Measurements from ENCODE around the gene GFRA3. TPM values are rescaled to one million over a fixed set of nuclear protein-coding genes. Genes with fewer than 3 reads are reported as not detected.

The GFRA3 gene
- total RNA-seq, 1 donor: not detected

GRCh38 chr5:138238034-138238433, 36.4 kb downstream of the GFRA3 start:
- H3K9me3 ChIP-seq (ENCODE audit: low read depth, low read length): no peaks in the 10 kb centered on the region
- H3K79me2 ChIP-seq (ENCODE audit: insufficient read depth, low read length): no peaks in the 10 kb centered on the region
- H3K27ac ChIP-seq (ENCODE audit: low read depth, low read length): no peak overlapping the region
- DNase-seq (ENCODE audit: insufficient read length, low spot score, missing footprints): no peak
- peaks cover 3% of the 10 kb centered on the region for H3K4me1 ChIP-seq (ENCODE audit: insufficient read depth, low read length)
- TF ChIP-seq CTCF (IDR thresholded peaks at IDR 0.05; ENCODE audit: extremely low read depth, low read depth, low read length): no peak
- H3K27me3 ChIP-seq (ENCODE audit: insufficient read depth, low read length): peaks cover 33% of the 10 kb centered on the region
- H4K20me1 ChIP-seq (ENCODE audit: insufficient read depth, low read length): no peaks in the 10 kb centered on the region
- no peak overlapping the region for H3K4me2 ChIP-seq (ENCODE audit: insufficient read depth, low read length)
- no peak overlapping the region for H3K4me3 ChIP-seq (ENCODE audit: insufficient read depth, low read length)
- H2AFZ ChIP-seq (ENCODE audit: low read length): no peak overlapping the region
- H3K36me3 ChIP-seq (ENCODE audit: insufficient read depth, low read length): no peaks in the 10 kb centered on the region

GRCh38 chr5:138234651-138235050, 39.8 kb downstream of the GFRA3 start:
- no peak overlapping the region for H3K27ac ChIP-seq (ENCODE audit: low read depth, low read length)
- no peak overlapping the region for H3K4me2 ChIP-seq (ENCODE audit: insufficient read depth, low read length)
- no peaks in the 10 kb centered on the region for H3K79me2 ChIP-seq (ENCODE audit: insufficient read depth, low read length)
- no peaks in the 10 kb centered on the region for H3K9me3 ChIP-seq (ENCODE audit: low read depth, low read length)
- no peak overlapping the region for H2AFZ ChIP-seq (ENCODE audit: low read length)
- H3K27me3 ChIP-seq (ENCODE audit: insufficient read depth, low read length): peaks cover 6% of the 10 kb centered on the region
- H3K4me1 ChIP-seq (ENCODE audit: insufficient read depth, low read length): peaks cover 17% of the 10 kb centered on the region
- no peak for DNase-seq (ENCODE audit: insufficient read length, low spot score, missing footprints)
- no peak overlapping the region for H3K4me3 ChIP-seq (ENCODE audit: insufficient read depth, low read length)
- H4K20me1 ChIP-seq (ENCODE audit: insufficient read depth, low read length): no peaks in the 10 kb centered on the region
- no peaks in the 10 kb centered on the region for H3K36me3 ChIP-seq (ENCODE audit: insufficient read depth, low read length)
- no peak for TF ChIP-seq CTCF (IDR thresholded peaks at IDR 0.05; ENCODE audit: extremely low read depth, low read depth, low read length)

- Histone ChIP-seq H3K4me2 (ENCODE audit: insufficient read depth, low read length) (no peak overlapping the region), H3K9me3 (ENCODE audit: low read depth, low read length) (no peaks in the 10 kb centered on the region), H4K20me1 (ENCODE audit: insufficient read depth, low read length) (no peaks in the 10 kb centered on the region), H3K36me3 (ENCODE audit: insufficient read depth, low read length) (no peaks in the 10 kb centered on the region), H3K4me3 (ENCODE audit: insufficient read depth, low read length) (no peak overlapping the region), H3K4me1 (ENCODE audit: insufficient read depth, low read length) (peaks cover 17% of the 10 kb centered on the region), H3K79me2 (ENCODE audit: insufficient read depth, low read length) (no peaks in the 10 kb centered on the region), H3K27me3 (ENCODE audit: insufficient read depth, low read length) (peaks cover 2% of the 10 kb centered on the region), H3K27ac (ENCODE audit: low read depth, low read length) (no peak overlapping the region), H2AFZ (ENCODE audit: low read length) (no peak overlapping the region)
- TF ChIP-seq CTCF (IDR thresholded peaks at IDR 0.05; ENCODE audit: extremely low read depth, low read depth, low read length): no peak
- DNase-seq (ENCODE audit: insufficient read length, low spot score, missing footprints): no peak
These were observed 41.1 kb downstream of the GFRA3 start for GRCh38 chr5:138233280-138233679.

- peaks cover 2% of the 10 kb centered on the region for H3K27me3 ChIP-seq (ENCODE audit: insufficient read depth, low read length)
- no peak overlapping the region for H2AFZ ChIP-seq (ENCODE audit: low read length)
- no peaks in the 10 kb centered on the region for H3K9me3 ChIP-seq (ENCODE audit: low read depth, low read length)
- no peak overlapping the region for H3K27ac ChIP-seq (ENCODE audit: low read depth, low read length)
- no peaks in the 10 kb centered on the region for H4K20me1 ChIP-seq (ENCODE audit: insufficient read depth, low read length)
- H3K4me2 ChIP-seq (ENCODE audit: insufficient read depth, low read length): no peak overlapping the region
- H3K4me1 ChIP-seq (ENCODE audit: insufficient read depth, low read length): peaks cover 17% of the 10 kb centered on the region
- TF ChIP-seq CTCF (IDR thresholded peaks at IDR 0.05; ENCODE audit: extremely low read depth, low read depth, low read length): no peak
- no peaks in the 10 kb centered on the region for H3K79me2 ChIP-seq (ENCODE audit: insufficient read depth, low read length)
- no peaks in the 10 kb centered on the region for H3K36me3 ChIP-seq (ENCODE audit: insufficient read depth, low read length)
- DNase-seq (ENCODE audit: insufficient read length, low spot score, missing footprints): peak; percentile 83
- no peak overlapping the region for H3K4me3 ChIP-seq (ENCODE audit: insufficient read depth, low read length)
These were observed 43.3 kb downstream of the GFRA3 start for GRCh38 chr5:138230981-138231589.

Data from osteoblast (primary cell).